ENCODE data around the gene EGR2.

DNA sequence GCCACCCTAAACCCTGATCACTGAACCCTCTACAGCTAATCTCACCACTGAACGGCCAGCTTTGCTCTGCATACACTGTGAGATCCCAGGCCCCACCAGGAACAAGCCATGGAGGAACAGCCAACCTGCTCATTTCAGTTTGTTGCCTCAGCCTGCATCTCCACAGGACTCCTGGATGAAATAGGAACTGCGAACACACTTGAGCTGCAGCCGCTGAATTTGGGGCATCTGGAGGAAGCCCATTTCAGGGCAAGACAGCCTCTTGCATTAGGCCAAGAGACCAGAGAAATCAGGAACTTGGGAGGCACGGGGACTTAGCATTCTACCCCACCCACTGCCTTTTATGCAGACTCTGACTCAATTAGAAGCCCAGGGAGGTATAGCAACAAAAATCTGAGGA lies 14.5 kb upstream of the EGR2 start:
- TF ChIP-seq CTCF (IDR thresholded peaks at IDR 0.05) = no peak
- TF ChIP-seq POLR2A (IDR thresholded peaks at IDR 0.05) = no peak

Data from testis (tissue), 2 donors.